ENCODE data around the gene SUCO.

GRCh38 chr1:172630056-172630818 is 97.3 kb downstream of the SUCO start:
- TF ChIP-seq, protein P1, sequence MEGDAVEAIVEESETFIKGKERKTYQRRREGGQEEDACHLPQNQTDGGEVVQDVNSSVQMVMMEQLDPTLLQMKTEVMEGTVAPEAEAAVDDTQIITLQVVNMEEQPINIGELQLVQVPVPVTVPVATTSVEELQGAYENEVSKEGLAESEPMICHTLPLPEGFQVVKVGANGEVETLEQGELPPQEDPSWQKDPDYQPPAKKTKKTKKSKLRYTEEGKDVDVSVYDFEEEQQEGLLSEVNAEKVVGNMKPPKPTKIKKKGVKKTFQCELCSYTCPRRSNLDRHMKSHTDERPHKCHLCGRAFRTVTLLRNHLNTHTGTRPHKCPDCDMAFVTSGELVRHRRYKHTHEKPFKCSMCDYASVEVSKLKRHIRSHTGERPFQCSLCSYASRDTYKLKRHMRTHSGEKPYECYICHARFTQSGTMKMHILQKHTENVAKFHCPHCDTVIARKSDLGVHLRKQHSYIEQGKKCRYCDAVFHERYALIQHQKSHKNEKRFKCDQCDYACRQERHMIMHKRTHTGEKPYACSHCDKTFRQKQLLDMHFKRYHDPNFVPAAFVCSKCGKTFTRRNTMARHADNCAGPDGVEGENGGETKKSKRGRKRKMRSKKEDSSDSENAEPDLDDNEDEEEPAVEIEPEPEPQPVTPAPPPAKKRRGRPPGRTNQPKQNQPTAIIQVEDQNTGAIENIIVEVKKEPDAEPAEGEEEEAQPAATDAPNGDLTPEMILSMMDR (IDR thresholded peaks at IDR 0.05), result no peak
- TF ChIP-seq POLR2A (IDR thresholded peaks at IDR 0.05), result no peak

Data from lower leg skin (tissue), 3 donors.